Fibroblast of lung (primary cell): ENCODE results near the gene PLEKHG4B. TPM values are rescaled to one million over a fixed set of nuclear protein-coding genes. Genes with fewer than 3 reads are reported as not detected.
"Not testable (repeated sequence)": the region's sequence is repeated elsewhere in the genome, so short reads cannot be mapped to it uniquely, and the experiment has no call there.

ENCODE experiments used
- DNase-seq, 2 donors: peaks; one replicate each; pipeline versions ENCODE4 v3.0.0 to v3.0.0-alpha.2; 2010; ENCODE audit warnings: low read depth in 2 of 2
- H2AFZ ChIP-seq: 2 replicates; pipeline ENCODE4 v1.5.1; 2012; ENCODE audit warnings: low read length, control low read depth, inconsistent platforms
- H3K27ac ChIP-seq: 2 replicates; pipeline ENCODE4 v1.5.1; 2011; ENCODE audit warnings: low read length, control low read depth; ENCODE audit not compliant: insufficient read depth
- H3K27me3 ChIP-seq: 2 replicates; pipeline ENCODE4 v1.5.1; 2011; ENCODE audit warnings: mild to moderate bottlenecking, low read length; ENCODE audit not compliant: control insufficient read depth, insufficient read depth
- H3K36me3 ChIP-seq: 2 replicates; pipeline ENCODE4 v1.5.1; 2011; ENCODE audit warnings: low read length; ENCODE audit not compliant: control insufficient read depth, insufficient read depth
- H3K4me1 ChIP-seq: 2 replicates; pipeline ENCODE4 v1.5.1; 2011; ENCODE audit warnings: low read length; ENCODE audit not compliant: control insufficient read depth, insufficient read depth; ENCODE audit errors: extremely low read depth
- H3K4me2 ChIP-seq: 2 replicates; pipeline ENCODE4 v1.5.1; 2011; ENCODE audit warnings: low read length, control low read depth; ENCODE audit not compliant: insufficient read depth; ENCODE audit errors: extremely low read depth
- H3K4me3 ChIP-seq, 4 experiments: fragments of 200-600 bp in 1 of 4; sonication (generic) in 1 of 4; replicated peaks in 1 of 4; 2 replicates each; pipeline ENCODE4 v1.5.1; 2011 to 2016; ENCODE audit warnings: low read length in 4 of 4, low read depth in 3 of 4, mild to moderate bottlenecking in 3 of 4, control low read depth in 2 of 4, inconsistent platforms in 1 of 4, mixed read lengths in 1 of 4; ENCODE audit not compliant: insufficient read depth in 1 of 4; ENCODE audit errors: control extremely low read depth in 1 of 4
- H3K79me2 ChIP-seq: 2 replicates; pipeline ENCODE4 v1.5.1; 2012; ENCODE audit warnings: mild to moderate bottlenecking, low read length, inconsistent platforms; ENCODE audit not compliant: control insufficient read depth, insufficient read depth
- H3K9ac ChIP-seq: 2 replicates; pipeline ENCODE4 v1.5.1; 2011; ENCODE audit warnings: mild to moderate bottlenecking, low read length, control low read depth; ENCODE audit not compliant: insufficient read depth
- H3K9me3 ChIP-seq: 2 replicates; pipeline ENCODE4 v1.5.1; 2012; ENCODE audit warnings: low read depth, low read length; ENCODE audit not compliant: control insufficient read depth, insufficient read depth
- H4K20me1 ChIP-seq: 2 replicates; pipeline ENCODE4 v1.5.1; 2011; ENCODE audit warnings: low read length; ENCODE audit not compliant: control insufficient read depth, insufficient read depth; ENCODE audit errors: extremely low read depth
- EZH2 ChIP-seq: IDR thresholded peaks from 2 replicates; pipeline ENCODE4 v1.5.1; 2012; ENCODE audit warnings: low read length, control low read depth, mild to moderate bottlenecking; ENCODE audit errors: missing control alignments
- polyA plus RNA-seq, 2 donors: library from polyadenylated mRNA; depleted of rRNA in 1 of 2; stranded (reverse) in 1 of 2; unstranded in 1 of 2; fragments of >200 nt; gene quantifications; 2 replicates each; pipeline ENCODE4 v1.2.1, GENCODE V29; 2011 to 2012; ENCODE audit warnings: missing spikeins in 1 of 2
- total RNA-seq: library from RNA; depleted of rRNA; stranded (reverse); fragments of >200 nt; gene quantifications from 2 replicates; pipeline ENCODE4 v1.2.1, GENCODE V29; 2014
- TF ChIP-seq, protein P1 (sequence below), 2 donors: IDR thresholded peaks in 1 of 2; conservative IDR thresholded peaks in 1 of 2; 1 replicate in 1 of 2; 2 replicates in 1 of 2; pipeline ENCODE4 v1.5.1; 2011 to 2012; ENCODE audit warnings: low read length in 2 of 2, control low read depth in 1 of 2, inconsistent platforms in 1 of 2, low read depth in 1 of 2, mild to moderate bottlenecking in 1 of 2

PLEKHG4B gene
- total and polyA plus RNA-seq, 2 donors (not counting 1 experiment from before 2014, with no cell fraction given), result under 0.01 to 0.08 TPM

DNA sequence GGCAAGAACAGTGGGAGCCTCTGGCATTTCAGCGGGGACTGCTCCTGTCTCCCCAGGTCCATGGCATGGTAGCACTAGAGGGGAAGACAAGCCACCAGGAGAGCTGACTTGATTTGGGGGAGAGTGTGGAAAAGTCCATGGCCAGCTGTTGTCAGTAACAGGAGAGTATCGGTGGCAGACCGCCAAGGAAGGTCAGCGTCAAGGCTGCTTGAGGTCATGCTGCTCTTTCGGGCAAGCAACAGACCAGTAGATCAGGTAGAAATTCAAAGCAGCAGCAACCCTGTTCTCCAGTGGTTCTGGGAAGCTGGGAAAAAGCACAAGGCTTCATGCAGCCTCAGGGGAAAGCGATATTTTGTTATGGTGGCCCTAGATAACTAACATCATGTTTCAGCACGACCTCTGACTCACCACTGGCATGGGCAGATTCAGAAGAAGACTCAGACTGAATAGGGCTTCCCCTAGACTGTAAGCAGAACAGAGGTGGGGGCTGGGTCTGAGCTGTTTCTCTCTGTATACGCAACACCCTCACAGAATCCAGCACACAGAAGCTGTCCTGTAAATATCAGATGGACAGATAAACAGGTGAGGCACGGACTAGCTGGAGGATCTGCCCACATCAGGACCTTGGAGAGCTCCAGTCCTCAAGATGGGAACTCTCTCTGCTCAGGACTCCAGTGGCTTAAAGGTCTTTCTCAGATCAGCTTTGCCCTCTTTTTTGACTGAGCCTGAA lies 35.2 kb upstream of the PLEKHG4B start:
- H3K4me1 ChIP-seq, result no peaks in the 10 kb centered on the region
- no peaks in the 10 kb centered on the region for H3K36me3 ChIP-seq
- TF ChIP-seq EZH2, result no peak
- TF ChIP-seq, protein P1, sequence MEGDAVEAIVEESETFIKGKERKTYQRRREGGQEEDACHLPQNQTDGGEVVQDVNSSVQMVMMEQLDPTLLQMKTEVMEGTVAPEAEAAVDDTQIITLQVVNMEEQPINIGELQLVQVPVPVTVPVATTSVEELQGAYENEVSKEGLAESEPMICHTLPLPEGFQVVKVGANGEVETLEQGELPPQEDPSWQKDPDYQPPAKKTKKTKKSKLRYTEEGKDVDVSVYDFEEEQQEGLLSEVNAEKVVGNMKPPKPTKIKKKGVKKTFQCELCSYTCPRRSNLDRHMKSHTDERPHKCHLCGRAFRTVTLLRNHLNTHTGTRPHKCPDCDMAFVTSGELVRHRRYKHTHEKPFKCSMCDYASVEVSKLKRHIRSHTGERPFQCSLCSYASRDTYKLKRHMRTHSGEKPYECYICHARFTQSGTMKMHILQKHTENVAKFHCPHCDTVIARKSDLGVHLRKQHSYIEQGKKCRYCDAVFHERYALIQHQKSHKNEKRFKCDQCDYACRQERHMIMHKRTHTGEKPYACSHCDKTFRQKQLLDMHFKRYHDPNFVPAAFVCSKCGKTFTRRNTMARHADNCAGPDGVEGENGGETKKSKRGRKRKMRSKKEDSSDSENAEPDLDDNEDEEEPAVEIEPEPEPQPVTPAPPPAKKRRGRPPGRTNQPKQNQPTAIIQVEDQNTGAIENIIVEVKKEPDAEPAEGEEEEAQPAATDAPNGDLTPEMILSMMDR (conservative IDR thresholded peaks at IDR 0.05 in 1 of 2, IDR thresholded peaks at IDR 0.05 in 1 of 2; ENCODE audit: low read depth in 1 of 2, low read length in 2 of 2), result no peak
- H3K27me3 ChIP-seq, result peaks cover 10% of the 10 kb centered on the region
- H4K20me1 ChIP-seq, result no peaks in the 10 kb centered on the region
- no peak overlapping the region for H3K27ac ChIP-seq
- H2AFZ ChIP-seq, result no peak overlapping the region
- H3K79me2 ChIP-seq, result no peaks in the 10 kb centered on the region
- H3K9ac ChIP-seq, result no peak overlapping the region
- H3K4me3 ChIP-seq, result no peak overlapping the region
- no peak overlapping the region for H3K4me2 ChIP-seq
- no peaks in the 10 kb centered on the region for H3K9me3 ChIP-seq
- peak; percentile 47 to 49 for DNase-seq

DNA sequence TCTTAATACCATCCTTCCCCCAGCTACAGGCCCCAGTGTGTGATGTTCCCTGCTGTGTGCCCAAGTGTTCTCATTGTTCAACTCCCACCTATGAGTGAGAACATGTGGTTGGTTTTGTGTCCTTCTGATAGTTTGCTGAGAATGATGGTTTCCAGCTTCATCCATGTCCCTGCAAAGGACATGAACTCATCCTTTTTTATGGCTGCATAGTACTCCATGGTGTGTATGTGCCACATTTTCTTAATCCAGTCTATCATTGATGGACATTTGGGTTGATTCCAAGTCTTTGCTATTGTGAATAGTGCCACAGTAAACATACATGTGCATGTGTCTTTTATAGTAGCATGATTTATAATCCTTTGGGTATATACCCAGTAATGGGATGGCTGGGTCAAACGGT lies 31.7 kb upstream of the PLEKHG4B start:
- H4K20me1 ChIP-seq, DNase-seq, H3K9me3 ChIP-seq, H3K4me1 ChIP-seq, H3K36me3 ChIP-seq, H3K9ac ChIP-seq, H3K27me3 ChIP-seq, H2AFZ ChIP-seq, H3K79me2 ChIP-seq, H3K4me2 ChIP-seq, H3K27ac ChIP-seq, H3K4me3 ChIP-seq: not testable (repeated sequence)

DNA sequence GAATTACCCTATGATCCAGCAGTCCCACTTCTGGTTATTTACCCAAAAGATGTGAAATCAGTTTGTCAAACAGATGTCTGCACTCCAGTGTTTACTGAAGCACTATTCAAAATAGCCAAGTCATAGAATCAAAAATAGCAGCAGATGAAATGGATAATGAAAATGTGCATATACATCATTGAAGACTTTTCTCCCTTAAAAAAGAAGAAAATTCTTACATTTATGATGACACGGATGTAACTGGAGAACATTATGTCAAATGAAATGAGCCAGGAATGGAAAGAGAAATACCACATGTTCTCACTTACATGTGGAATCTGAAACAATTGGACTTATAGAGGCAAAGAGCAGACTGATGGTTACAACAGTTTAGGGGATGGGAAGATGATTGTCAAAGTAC lies 21.5 kb upstream of the PLEKHG4B start:
- H3K27ac ChIP-seq, result no peak overlapping the region
- H2AFZ ChIP-seq, result no peak overlapping the region
- no peak overlapping the region for H3K9ac ChIP-seq
- no peak overlapping the region for H3K4me3 ChIP-seq
- H3K27me3 ChIP-seq, result peaks cover 7% of the 10 kb centered on the region
- H3K4me2 ChIP-seq, result no peak overlapping the region
- no peaks in the 10 kb centered on the region for H3K9me3 ChIP-seq
- H3K79me2 ChIP-seq, result no peaks in the 10 kb centered on the region
- DNase-seq, result no peak
- no peaks in the 10 kb centered on the region for H3K36me3 ChIP-seq
- no peak for TF ChIP-seq EZH2
- TF ChIP-seq, protein P1 (conservative IDR thresholded peaks at IDR 0.05 in 1 of 2, IDR thresholded peaks at IDR 0.05 in 1 of 2; ENCODE audit: low read depth in 1 of 2, low read length in 2 of 2), result no peak
- no peaks in the 10 kb centered on the region for H4K20me1 ChIP-seq
- no peaks in the 10 kb centered on the region for H3K4me1 ChIP-seq

DNA sequence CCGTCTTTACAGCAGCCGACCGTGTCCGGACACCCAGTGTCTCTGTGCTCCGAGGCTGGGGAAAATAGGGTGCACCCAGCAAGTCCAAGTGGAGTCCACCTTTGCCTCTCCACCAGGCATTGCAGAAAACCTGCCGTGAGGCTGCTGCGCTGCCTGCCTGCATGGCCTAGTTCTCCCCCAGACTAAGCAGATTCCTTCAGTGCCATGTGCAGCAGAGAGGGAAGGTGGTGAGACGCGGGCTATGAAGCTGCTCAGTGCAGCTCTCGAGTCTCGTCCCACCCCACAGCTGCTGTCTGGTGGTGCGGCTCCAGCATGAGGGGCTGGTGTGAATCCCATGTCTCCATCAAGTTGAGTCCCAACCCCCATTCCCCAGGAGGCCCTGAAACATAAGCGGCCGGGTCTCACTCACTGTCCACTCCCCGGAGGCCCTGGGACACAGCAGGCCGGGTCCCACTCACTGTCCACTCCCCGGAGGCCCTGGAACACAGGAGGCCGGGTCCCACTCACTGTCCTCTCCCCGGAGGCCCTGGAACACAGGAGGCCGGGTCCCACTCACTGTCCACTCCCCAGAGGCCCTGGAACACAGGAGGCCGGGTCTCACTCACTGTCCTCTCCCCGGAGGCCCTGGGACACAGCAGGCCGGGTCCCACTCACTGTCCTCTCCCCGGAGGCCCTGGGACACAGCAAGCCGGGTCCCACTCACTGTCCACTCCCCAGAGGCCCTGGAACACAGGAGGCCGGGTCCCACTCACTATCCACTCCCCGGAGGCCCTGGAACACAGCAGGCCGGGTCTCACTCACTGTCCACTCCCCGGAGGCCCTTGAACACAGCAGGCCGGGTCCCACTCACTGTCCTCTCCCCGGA lies 19.4 kb upstream of the PLEKHG4B start:
- H3K27ac ChIP-seq, H3K9ac ChIP-seq, H3K4me1 ChIP-seq, H2AFZ ChIP-seq, H3K36me3 ChIP-seq, H3K4me3 ChIP-seq, H3K9me3 ChIP-seq, DNase-seq, H3K4me2 ChIP-seq, H4K20me1 ChIP-seq, H3K79me2 ChIP-seq: not testable (repeated sequence)
- H3K27me3 ChIP-seq, result peaks cover 14% of the 10 kb centered on the region

DNA sequence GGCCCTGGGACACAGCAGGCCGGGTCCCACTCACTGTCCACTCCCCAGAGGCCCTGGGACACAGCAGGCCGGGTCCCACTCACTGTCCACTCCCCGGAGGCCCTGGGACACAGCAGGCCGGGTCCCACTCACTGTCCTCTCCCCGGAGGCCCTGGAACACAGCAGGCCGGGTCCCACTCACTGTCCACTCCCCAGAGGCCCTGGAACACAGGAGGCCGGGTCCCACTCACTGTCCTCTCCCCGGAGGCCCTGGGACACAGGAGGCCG lies 18.9 kb upstream of the PLEKHG4B start:
- H3K4me1 ChIP-seq, H3K9ac ChIP-seq, H3K36me3 ChIP-seq, H3K4me2 ChIP-seq, H3K27ac ChIP-seq, DNase-seq, H2AFZ ChIP-seq, H4K20me1 ChIP-seq, H3K9me3 ChIP-seq, H3K4me3 ChIP-seq, H3K79me2 ChIP-seq: not testable (repeated sequence)
- peaks cover 14% of the 10 kb centered on the region for H3K27me3 ChIP-seq
